K562 (cell line): Measurements from ENCODE around the gene CLDN24. TPM values are rescaled to one million over a fixed set of nuclear protein-coding genes. Genes with fewer than 3 reads are reported as not detected.

Experiments
- ARID1B ChIP-seq: fragments of 450-650 bp; IDR thresholded peaks from 2 replicates; pipeline ENCODE4 v1.6.1; 2016; ENCODE audit warnings: antibody characterized with exemption, mild to moderate bottlenecking, inconsistent platforms
- CXXC5 ChIP-seq: fragments of 250-450 bp; sonication (Bioruptor Pico); IDR thresholded peaks from 2 replicates; pipeline ENCODE4 v1.8.0; 2022; ENCODE audit warnings: inconsistent platforms, mild to moderate bottlenecking, moderate library complexity
- DMBX1 ChIP-seq: fragments of 250-450 bp; sonication (Bioruptor Pico); IDR thresholded peaks from 2 replicates; pipeline ENCODE4 v1.8.0; 2022; ENCODE audit warnings: inconsistent platforms, mild to moderate bottlenecking, moderate library complexity, borderline replicate concordance
- ELF2 ChIP-seq: fragments of 250-450 bp; sonication (Bioruptor Pico); IDR thresholded peaks from 2 replicates; pipeline ENCODE4 v1.5.0; 2021; ENCODE audit warnings: mild to moderate bottlenecking
- ESRRB ChIP-seq: fragments of 250-450 bp; sonication (Bioruptor Pico); IDR thresholded peaks from 2 replicates; pipeline ENCODE4 v1.5.0; 2020; ENCODE audit warnings: mild to moderate bottlenecking, moderate library complexity, borderline replicate concordance
- FOXJ3 ChIP-seq: sonication (generic); formaldehyde crosslinking; IDR thresholded peaks from 2 replicates; pipeline ENCODE4 v1.4.0; 2020; ENCODE audit warnings: mild to moderate bottlenecking, missing genetic modification reagents
- FOXP4 ChIP-seq: sonication (generic); formaldehyde crosslinking; IDR thresholded peaks from 2 replicates; pipeline ENCODE4 v1.8.0; 2022; ENCODE audit warnings: mild to moderate bottlenecking, missing genetic modification reagents, borderline replicate concordance
- HDAC3 ChIP-seq: fragments of 450-650 bp; IDR thresholded peaks from 2 replicates; pipeline ENCODE4 v1.6.1; 2018; ENCODE audit warnings: borderline replicate concordance, mild to moderate bottlenecking, moderate library complexity; ENCODE audit not compliant: partially characterized antibody
- JUNB ChIP-seq: fragments of 450-650 bp; formaldehyde crosslinking; conservative IDR thresholded peaks from 2 replicates; pipeline ENCODE4 v1.4.0; 2020; ENCODE audit warnings: mild to moderate bottlenecking
- JUND ChIP-seq, 2 experiments: IDR thresholded peaks; 2 replicates in 1 of 2; 3 replicates in 1 of 2; pipeline ENCODE4 v1.6.1; 2011; ENCODE audit warnings: borderline replicate concordance in 2 of 2, low read depth in 2 of 2, low read length in 2 of 2, improper control_type of control experiment in 1 of 2, missing biosample characterization in 1 of 2, missing genetic modification characterization in 1 of 2, missing genetic modification reagents in 1 of 2
- POLR2AphosphoS5 ChIP-seq: IDR thresholded peaks from 2 replicates; pipeline ENCODE4 v1.6.1; 2011; ENCODE audit warnings: mild to moderate bottlenecking, low read depth, low read length, moderate library complexity; ENCODE audit not compliant: control insufficient read depth, insufficient read depth
- PTTG1 ChIP-seq: fragments of 450-650 bp; IDR thresholded peaks from 2 replicates; pipeline ENCODE4 v1.6.1; 2016; ENCODE audit warnings: low read depth, mild to moderate bottlenecking, missing genetic modification characterization, missing compliant biosample characterization
- SAFB2 ChIP-seq: fragments of 200-400 bp; formaldehyde crosslinking; IDR thresholded peaks from 2 replicates; pipeline ENCODE4 v1.6.1; 2018; ENCODE audit warnings: borderline replicate concordance, low read length, low read depth, moderate library complexity; ENCODE audit not compliant: severe bottlenecking
- SMARCA5 ChIP-seq: fragments of 450-650 bp; IDR thresholded peaks from 2 replicates; pipeline ENCODE4 v1.6.1; 2016
- SNAPC5 ChIP-seq: fragments of 250-450 bp; sonication (Bioruptor Pico); IDR thresholded peaks from 2 replicates; pipeline ENCODE4 v1.8.0; 2021; ENCODE audit warnings: moderate library complexity, mild to moderate bottlenecking, inconsistent platforms
- SRF ChIP-seq, 2 experiments: fragments of 250-450, 450-650 bp in 1 of 2; sonication (Bioruptor Pico) in 1 of 2; sonication (generic) in 1 of 2; formaldehyde crosslinking; IDR thresholded peaks; 2 replicates each; pipeline versions ENCODE4 v1.5.0 to v1.5.1; 2020 to 2022; ENCODE audit warnings: mild to moderate bottlenecking in 1 of 2, missing genetic modification reagents in 1 of 2
- ZKSCAN8 ChIP-seq: fragments of 200-800 bp; sonication (Bioruptor generic); IDR thresholded peaks from 2 replicates; pipeline ENCODE4 v1.6.1; 2016; ENCODE audit warnings: missing genetic modification characterization, missing compliant biosample characterization
- polyA plus RNA-seq, 8 experiments: library from polyadenylated mRNA; depleted of rRNA in 4 of 8; stranded (reverse) in 5 of 8; unstranded in 3 of 8; fragments of >200 nt; fragmentation: Nextera tagmentation in 2 of 8; fragmentation: Illumina TruSeq in 1 of 8; extraction: Ambion mirVana in 2 of 8; extraction: Trizol in 1 of 8; gene quantifications; 2 replicates each; pipeline versions ENCODE4 v1.2.1 to v1.2.3, GENCODE V29; 2011 to 2014; ENCODE audit warnings: inconsistent platforms in 1 of 8, missing spikeins in 1 of 8
- total RNA-seq, 7 experiments: library from RNA; depleted of rRNA in 6 of 7; stranded (reverse); fragments of >200 nt in 6 of 7; fragmentation: Illumina TruSeq in 2 of 7; extraction: Trizol in 2 of 7; gene quantifications; 2 replicates each; pipeline versions ENCODE4 v1.2.1 to v1.2.3, GENCODE V29; 2011 to 2021; ENCODE audit warnings: low replicate concordance in 1 of 7
- TF ChIP-seq, protein P1 (sequence below): sonication (generic); formaldehyde crosslinking; IDR thresholded peaks from 2 replicates; pipeline ENCODE4 v1.8.0; 2023; ENCODE audit warnings: missing genetic modification reagents, mild to moderate bottlenecking, borderline replicate concordance
- TF ChIP-seq, protein P2 (sequence below): fragments of 250-450 bp; sonication (Bioruptor Pico); IDR thresholded peaks from 2 replicates; pipeline ENCODE4 v1.8.0; 2021; ENCODE audit warnings: borderline replicate concordance, mild to moderate bottlenecking, moderate library complexity; ENCODE audit not compliant: poor library complexity, severe bottlenecking

Gene CLDN24
- total and polyA plus RNA-seq, 9 of the 15 experiments (the other 6 are each of a cell fraction or from before 2014, with no cell fraction given), result not detected

GRCh38 chr4:183335369-183335940 is 13.2 kb upstream of the CLDN24 start (continued):
- TF ChIP-seq ZKSCAN8 (CRISPR knock-in tag), result no peak
- TF ChIP-seq JUND (IDR thresholded peaks at IDR 0.05; ENCODE audit: borderline replicate concordance, low read depth, low read length), result peak; percentile 84
- peak; percentile 85 for TF ChIP-seq JUND (tag; IDR thresholded peaks at IDR 0.05; ENCODE audit: borderline replicate concordance, low read depth, low read length)
- no peak for TF ChIP-seq SAFB2
- TF ChIP-seq POLR2AphosphoS5, result no peak
- TF ChIP-seq FOXP4 (CRISPR knock-in tag), result no peak
- TF ChIP-seq HDAC3, result no peak
- TF ChIP-seq, protein P1, sequence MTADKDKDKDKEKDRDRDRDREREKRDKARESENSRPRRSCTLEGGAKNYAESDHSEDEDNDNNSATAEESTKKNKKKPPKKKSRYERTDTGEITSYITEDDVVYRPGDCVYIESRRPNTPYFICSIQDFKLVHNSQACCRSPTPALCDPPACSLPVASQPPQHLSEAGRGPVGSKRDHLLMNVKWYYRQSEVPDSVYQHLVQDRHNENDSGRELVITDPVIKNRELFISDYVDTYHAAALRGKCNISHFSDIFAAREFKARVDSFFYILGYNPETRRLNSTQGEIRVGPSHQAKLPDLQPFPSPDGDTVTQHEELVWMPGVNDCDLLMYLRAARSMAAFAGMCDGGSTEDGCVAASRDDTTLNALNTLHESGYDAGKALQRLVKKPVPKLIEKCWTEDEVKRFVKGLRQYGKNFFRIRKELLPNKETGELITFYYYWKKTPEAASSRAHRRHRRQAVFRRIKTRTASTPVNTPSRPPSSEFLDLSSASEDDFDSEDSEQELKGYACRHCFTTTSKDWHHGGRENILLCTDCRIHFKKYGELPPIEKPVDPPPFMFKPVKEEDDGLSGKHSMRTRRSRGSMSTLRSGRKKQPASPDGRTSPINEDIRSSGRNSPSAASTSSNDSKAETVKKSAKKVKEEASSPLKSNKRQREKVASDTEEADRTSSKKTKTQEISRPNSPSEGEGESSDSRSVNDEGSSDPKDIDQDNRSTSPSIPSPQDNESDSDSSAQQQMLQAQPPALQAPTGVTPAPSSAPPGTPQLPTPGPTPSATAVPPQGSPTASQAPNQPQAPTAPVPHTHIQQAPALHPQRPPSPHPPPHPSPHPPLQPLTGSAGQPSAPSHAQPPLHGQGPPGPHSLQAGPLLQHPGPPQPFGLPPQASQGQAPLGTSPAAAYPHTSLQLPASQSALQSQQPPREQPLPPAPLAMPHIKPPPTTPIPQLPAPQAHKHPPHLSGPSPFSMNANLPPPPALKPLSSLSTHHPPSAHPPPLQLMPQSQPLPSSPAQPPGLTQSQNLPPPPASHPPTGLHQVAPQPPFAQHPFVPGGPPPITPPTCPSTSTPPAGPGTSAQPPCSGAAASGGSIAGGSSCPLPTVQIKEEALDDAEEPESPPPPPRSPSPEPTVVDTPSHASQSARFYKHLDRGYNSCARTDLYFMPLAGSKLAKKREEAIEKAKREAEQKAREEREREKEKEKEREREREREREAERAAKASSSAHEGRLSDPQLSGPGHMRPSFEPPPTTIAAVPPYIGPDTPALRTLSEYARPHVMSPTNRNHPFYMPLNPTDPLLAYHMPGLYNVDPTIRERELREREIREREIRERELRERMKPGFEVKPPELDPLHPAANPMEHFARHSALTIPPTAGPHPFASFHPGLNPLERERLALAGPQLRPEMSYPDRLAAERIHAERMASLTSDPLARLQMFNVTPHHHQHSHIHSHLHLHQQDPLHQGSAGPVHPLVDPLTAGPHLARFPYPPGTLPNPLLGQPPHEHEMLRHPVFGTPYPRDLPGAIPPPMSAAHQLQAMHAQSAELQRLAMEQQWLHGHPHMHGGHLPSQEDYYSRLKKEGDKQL (CRISPR knock-in tag), result no peak
- no peak for TF ChIP-seq SNAPC5 (CRISPR knock-in tag)
- peak; percentile 72 for TF ChIP-seq ARID1B
- TF ChIP-seq SMARCA5, result no peak
- no peak for TF ChIP-seq ESRRB (CRISPR knock-in tag)
- no peak for TF ChIP-seq CXXC5 (CRISPR knock-in tag)
- TF ChIP-seq PTTG1 (tag), result no peak
- no peak for TF ChIP-seq DMBX1
- no peak for TF ChIP-seq JUNB
- no peak for TF ChIP-seq FOXJ3 (CRISPR knock-in tag)
- TF ChIP-seq SRF (CRISPR knock-in tag; IDR thresholded peaks at IDR 0.05), result no peak
- TF ChIP-seq ELF2 (CRISPR knock-in tag), result no peak
- TF ChIP-seq, protein P2, sequence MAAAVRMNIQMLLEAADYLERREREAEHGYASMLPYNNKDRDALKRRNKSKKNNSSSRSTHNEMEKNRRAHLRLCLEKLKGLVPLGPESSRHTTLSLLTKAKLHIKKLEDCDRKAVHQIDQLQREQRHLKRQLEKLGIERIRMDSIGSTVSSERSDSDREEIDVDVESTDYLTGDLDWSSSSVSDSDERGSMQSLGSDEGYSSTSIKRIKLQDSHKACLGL (CRISPR knock-in tag), result no peak
